Measurements from ENCODE around the gene PEA15.

The PEA15 gene

GRCh38 chr1:160205242-160206035 lies at the start of gene PEA15:
PEA15 (plus strand) TSS chr1:160205384; CDS start chr1:160211545, 6,161 bp downstream.
- DNase-seq = peak; percentile 84

GRCh38 chr1:160156361-160156760 lies 48.8 kb upstream of the PEA15 start:
- no peak for DNase-seq

DNA sequence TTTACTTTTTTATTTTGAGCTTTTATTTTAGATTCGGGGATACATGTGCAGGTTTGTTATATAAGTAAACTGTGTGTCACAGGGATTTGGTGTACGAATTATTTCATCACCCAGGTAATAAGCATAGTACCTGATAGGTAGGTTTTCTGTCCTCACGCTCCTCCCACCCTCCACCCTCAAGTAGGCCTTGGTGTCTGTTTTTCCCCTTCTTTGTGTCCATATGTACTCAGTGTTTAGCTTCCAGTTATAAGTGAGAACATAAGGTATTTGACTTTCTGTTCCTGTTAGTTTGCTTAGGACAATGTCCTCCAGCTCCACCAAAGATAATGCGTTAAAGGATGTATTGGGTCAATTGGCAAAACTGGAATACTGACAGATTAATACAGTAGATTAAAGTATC lies 48.0 kb upstream of the PEA15 start:
- no peak for DNase-seq

DNA sequence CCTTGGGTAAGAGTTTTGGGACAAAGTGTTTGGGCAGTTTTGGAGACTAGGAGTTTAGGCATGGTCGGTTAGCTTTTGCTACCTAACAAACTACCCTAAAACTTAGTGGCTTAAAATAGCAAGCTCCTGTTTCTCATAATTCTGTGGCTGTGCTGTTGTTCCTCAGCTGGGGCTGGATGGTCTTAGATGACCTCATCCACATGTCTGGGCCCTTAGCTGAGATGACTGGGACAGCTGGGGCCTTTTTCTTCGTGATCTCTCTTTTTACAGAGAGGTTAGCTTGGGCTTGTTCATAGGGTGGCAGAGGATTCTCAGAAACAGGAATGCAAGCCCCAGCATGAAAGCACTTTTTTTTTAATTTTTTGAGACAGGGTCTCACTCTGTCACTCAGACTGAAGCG lies 47.2 kb upstream of the PEA15 start:
- DNase-seq = no peak

GRCh38 chr1:160158534-160158933 lies 46.6 kb upstream of the PEA15 start:
- DNase-seq = no peak

GRCh38 chr1:160159846-160160245 lies 45.3 kb upstream of the PEA15 start:
- no peak for DNase-seq

DNA sequence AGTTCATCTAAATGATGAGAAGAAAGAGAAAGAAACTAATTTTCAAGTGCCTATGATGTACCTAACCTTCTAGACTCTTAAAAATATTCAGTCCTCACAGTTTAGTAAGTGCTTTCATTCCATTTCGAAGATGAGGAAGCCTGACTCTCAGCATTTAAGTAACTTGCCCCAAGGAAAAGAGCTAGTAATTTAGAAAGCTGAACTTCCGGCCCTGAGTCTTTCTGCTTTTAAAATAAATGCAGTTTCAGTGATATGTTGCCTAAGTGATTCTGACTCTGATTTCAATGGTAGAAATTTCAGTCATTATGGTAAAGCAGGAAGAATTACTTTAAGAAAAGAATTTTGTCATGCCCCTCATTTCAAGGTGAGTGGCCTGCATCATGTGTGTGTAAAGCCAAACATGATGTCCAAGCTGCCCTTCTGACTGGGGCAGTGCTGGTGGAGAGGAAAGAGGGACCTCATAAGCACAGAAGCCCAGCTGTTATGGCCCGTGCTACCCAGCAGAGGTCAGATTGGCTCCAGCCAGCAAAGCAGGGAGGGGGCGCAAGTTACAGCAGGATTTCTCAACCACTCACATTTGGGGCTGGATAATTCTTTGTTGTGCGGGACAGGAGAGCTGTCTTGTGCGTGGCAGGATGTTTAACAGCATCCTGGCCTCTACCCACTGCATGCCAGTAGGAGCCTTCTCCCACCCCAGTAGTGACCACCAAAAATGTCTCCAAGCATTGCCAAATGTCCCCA lies 43.0 kb upstream of the PEA15 start:
- peak; percentile 83 for DNase-seq

- DNase-seq = no peak
Observed at GRCh38 chr1:160162931-160163330, 42.3 kb upstream of the PEA15 start.

DNA sequence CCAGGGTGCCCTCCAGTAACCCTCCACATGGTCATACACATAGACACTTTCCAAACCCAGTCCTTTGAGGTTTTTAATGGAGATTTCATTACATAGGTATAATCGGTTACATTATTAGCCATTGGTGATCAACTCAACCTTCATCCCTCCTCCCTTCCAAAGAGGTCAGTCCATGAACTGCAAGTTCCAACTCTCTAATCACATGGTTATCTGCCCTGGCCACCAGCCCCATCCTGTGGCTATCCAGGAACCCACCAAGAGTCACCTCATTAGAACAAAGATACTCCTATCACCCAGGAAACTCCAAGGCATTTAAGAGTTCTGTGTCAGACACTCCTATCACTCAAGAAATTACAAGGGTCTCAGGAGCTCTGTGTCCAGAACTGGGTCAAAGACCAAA lies 41.6 kb upstream of the PEA15 start:
- DNase-seq = no peak

GRCh38 chr1:160164121-160164520 lies 41.1 kb upstream of the PEA15 start:
- no peak for DNase-seq

GRCh38 chr1:160166166-160166868 lies 38.9 kb upstream of the PEA15 start:
- no peak for DNase-seq

GRCh38 chr1:160167056-160167455 lies 38.1 kb upstream of the PEA15 start:
- no peak for DNase-seq

DNA sequence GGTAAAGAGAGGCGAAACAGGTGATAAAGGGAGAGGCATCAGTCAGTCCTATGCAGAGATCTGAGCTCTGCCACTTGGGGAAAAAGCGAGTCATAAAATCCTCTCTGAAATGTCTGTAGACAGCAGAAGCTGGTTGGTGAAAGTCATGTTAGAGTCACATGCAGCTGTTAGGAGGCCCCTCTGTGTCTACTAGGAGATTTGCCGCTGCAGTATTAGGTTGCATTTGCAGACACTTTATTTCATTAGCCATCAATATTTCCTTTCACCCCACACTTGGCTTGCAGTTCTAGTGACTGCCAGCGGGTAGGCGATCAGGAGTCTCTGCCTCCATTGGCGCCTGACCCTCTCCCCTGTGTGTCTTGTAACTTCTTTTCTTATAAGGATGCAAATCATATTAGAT lies 37.6 kb upstream of the PEA15 start:
- no peak for DNase-seq

GRCh38 chr1:160168016-160168415 lies 37.2 kb upstream of the PEA15 start:
- DNase-seq = no peak

DNA sequence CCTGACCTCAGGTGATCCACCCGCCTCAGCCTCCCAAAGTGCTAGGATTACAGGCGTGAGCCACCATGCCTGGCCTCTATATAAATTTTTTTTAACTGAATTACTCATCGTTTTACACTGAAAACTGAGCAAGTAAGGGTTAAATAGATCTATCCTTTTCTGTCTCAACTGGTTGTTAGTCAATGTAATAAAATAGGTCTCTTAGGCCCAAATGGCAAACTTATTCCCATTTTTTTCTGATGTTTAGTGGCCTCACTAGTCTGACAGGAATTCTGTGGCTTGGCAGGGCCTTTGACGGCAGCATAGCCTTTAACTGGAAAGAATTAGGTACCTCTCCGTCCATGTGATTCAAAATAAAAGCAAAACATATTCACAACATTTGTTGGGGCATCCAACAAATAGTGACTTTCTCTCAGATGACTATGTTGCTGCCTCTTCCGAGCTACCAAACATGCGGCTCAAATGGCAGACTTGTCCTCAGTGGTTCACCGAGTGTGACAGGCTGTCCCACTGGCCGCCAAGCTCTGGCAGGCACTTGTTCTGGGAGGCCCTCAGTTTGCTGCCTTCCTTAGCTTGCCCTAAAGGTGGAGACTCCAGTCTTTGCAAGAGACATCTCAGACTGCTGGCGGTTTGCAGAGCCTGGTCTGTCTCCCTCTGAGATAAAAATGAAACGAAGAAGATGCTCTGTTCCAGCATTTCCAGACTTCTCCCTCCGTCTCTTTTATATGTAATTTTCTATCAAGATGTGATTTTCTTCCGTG lies 36.4 kb upstream of the PEA15 start:
- peak; percentile 77 for DNase-seq

GRCh38 chr1:160169553-160170399 lies 35.4 kb upstream of the PEA15 start:
- no peak for DNase-seq

DNA sequence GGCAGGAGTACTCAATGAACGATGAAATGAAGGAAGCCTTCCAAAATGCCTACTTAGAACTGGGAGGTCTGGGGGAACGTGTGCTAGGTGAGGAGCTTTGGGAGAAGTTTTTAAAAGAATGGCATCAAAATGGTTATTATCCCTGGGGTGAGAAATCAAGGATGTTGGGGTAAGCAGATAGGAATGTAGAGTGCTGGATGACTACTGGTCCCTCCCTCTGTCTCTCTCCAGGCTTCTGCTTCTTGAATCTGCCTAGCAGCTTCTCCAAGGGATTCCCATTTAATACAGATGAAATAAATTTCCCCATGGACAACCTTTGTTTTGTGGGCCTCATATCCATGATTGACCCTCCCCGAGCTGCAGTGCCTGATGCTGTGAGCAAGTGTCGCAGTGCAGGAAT lies 33.8 kb upstream of the PEA15 start:
- no peak for DNase-seq

DNA sequence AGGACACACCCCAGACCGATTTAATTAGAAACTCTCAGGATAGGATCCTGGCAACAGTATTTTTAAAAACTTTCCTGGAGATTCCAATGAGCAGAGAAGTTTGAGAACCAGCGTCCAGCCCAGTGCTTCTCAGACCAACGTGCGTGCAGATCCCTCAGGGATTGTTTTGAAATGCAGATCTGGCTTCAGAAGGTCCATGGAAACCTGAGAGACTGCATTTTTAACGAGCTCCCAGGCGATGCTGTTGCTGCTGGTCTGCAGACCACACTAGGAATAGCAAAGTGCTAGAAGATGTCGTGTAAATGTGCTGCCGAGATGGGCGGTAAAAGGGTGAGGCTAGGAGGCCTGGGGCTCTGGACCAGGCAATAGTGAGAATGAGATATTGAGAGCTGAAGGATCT lies 33.2 kb upstream of the PEA15 start:
- DNase-seq = peak; percentile 72

DNA sequence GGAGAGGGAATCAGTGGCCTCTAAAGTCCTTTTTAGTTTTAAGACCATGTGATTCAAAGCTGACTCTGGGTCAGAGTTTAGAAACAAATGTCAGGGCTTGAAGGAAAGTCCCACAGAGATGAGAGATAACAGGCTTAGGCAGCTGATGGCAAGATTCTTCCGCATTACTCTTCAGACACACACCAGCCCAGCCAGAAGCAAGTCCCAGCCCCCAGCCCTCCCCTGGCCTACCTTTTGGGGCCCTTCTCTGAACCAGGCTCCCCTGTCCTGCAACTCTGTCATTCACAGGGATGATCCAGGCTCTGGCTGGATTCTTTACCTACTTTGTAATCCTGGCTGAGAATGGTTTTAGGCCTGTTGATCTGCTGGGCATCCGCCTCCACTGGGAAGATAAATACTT lies 28.0 kb upstream of the PEA15 start:
- peak; percentile 83 for DNase-seq

GRCh38 chr1:160177667-160178066 lies 27.5 kb upstream of the PEA15 start:
- DNase-seq = no peak

GRCh38 chr1:160178731-160179130 lies 26.5 kb upstream of the PEA15 start:
- no peak for DNase-seq

DNA sequence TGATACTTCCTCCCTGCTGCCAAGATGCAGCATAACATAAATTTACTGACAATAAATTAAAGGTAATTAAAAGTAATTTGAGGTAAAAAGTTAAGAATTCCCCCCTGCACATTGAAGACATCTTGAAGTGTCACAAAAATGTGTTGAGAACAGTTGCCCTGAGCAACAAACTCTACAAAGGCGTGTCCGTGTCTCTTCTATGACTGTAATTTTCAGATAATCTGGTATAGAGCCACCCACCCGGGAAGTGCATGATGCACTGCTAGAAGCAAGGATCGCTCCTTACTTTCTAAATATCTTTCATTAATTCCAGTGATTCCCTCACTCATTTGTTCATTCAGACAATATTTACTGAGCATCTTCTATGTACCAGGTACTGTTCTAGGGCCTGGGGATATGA lies 25.8 kb upstream of the PEA15 start:
- no peak for DNase-seq
